ENCODE measurements around the gene ADAMTS14. TPM values are rescaled to one million over a fixed set of nuclear protein-coding genes. Genes with fewer than 3 reads are reported as not detected.
A peak's percentile ranks its signal among the peaks of the same experiment; 100 is the strongest.

ADAMTS14 gene
- polyA plus RNA-seq, 1 donor (not counting 4 experiments of a cell fraction or from before 2014, with no cell fraction given) = 0.09 TPM

DNA sequence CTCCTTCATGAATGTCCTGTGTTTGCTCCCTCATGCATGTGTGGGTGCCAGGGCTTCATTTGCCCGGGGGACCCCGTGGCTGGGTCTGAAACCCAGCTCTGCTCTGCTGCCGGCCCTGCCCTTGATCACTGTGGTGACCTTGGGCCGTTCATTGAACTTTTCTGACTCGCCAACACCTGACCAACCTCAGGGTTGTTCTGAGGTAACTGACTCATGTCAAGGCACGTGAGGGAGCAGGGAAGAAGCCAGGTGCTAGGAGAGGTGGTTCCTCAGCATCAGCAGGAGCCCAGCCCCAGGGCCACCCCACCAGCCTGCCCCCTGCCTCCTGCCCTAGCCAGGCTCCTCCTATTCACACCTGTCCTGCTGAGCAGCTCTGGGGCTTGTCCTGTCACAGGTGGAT, 64.9 kb downstream of the ADAMTS14 start:
- no peaks in the 10 kb centered on the region for H4K20me1 ChIP-seq (ENCODE audit: control insufficient read depth, extremely low read depth, insufficient read depth, low read length)
- H3K36me3 ChIP-seq (ENCODE audit: control insufficient read depth in 2 of 2, extremely low read depth in 1 of 2, insufficient read depth in 2 of 2, low read length in 2 of 2) = no peaks in the 10 kb centered on the region
- H3K4me3 ChIP-seq (ENCODE audit: control insufficient read depth in 2 of 3, extremely low read depth in 1 of 3, insufficient read depth in 2 of 3, low read depth in 1 of 3, low read length in 3 of 3) = no peak overlapping the region
- H3K9me3 ChIP-seq (ENCODE audit: control insufficient read depth, low read depth, low read length) = no peaks in the 10 kb centered on the region
- TF ChIP-seq EZH2 (IDR thresholded peaks at IDR 0.05; ENCODE audit: low read length) = no peak
- TF ChIP-seq, protein P1, sequence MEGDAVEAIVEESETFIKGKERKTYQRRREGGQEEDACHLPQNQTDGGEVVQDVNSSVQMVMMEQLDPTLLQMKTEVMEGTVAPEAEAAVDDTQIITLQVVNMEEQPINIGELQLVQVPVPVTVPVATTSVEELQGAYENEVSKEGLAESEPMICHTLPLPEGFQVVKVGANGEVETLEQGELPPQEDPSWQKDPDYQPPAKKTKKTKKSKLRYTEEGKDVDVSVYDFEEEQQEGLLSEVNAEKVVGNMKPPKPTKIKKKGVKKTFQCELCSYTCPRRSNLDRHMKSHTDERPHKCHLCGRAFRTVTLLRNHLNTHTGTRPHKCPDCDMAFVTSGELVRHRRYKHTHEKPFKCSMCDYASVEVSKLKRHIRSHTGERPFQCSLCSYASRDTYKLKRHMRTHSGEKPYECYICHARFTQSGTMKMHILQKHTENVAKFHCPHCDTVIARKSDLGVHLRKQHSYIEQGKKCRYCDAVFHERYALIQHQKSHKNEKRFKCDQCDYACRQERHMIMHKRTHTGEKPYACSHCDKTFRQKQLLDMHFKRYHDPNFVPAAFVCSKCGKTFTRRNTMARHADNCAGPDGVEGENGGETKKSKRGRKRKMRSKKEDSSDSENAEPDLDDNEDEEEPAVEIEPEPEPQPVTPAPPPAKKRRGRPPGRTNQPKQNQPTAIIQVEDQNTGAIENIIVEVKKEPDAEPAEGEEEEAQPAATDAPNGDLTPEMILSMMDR (optimal IDR thresholded peaks at IDR 0.05 in 1 of 3, IDR thresholded peaks at IDR 0.05 in 1 of 3, conservative IDR thresholded peaks at IDR 0.05 in 1 of 3; ENCODE audit: extremely low read depth in 1 of 3, insufficient read depth in 2 of 3, low read length in 3 of 3) = no peak
- DNase-seq (ENCODE audit: low read depth, low spot score) (no peak), FAIRE-seq (no peak)
- H3K9ac ChIP-seq (ENCODE audit: control insufficient read depth, extremely low read depth, insufficient read depth, low read length) = no peak overlapping the region
- H3K9me1 ChIP-seq (ENCODE audit: control insufficient read depth, extremely low read depth, insufficient read depth, low read length) = no peaks in the 10 kb centered on the region
- dilution Hi-C loops (cut with MboI; ENCODE audit: extremely low pct_ligation_motif_present, low sequenced_read_pairs) = no loop called here
- H2AFZ ChIP-seq (ENCODE audit: control insufficient read depth, low read length) = no peak overlapping the region
- peaks cover 27% of the 10 kb centered on the region for H3K27me3 ChIP-seq (ENCODE audit: control insufficient read depth, extremely low read depth, insufficient read depth, low read length)
- H3K4me2 ChIP-seq (ENCODE audit: control insufficient read depth, extremely low read depth, insufficient read depth, low read depth, low read length) = no peak overlapping the region
- no peak overlapping the region for H3K27ac ChIP-seq (ENCODE audit: control insufficient read depth, insufficient read depth, low read length)
- no peaks in the 10 kb centered on the region for H3K79me2 ChIP-seq (ENCODE audit: control insufficient read depth, insufficient read depth, low read length)
- H3K4me1 ChIP-seq (ENCODE audit: control insufficient read depth, extremely low read depth, insufficient read depth, low read length) = no peaks in the 10 kb centered on the region

- FAIRE-seq = no peak
- H3K4me3 ChIP-seq (ENCODE audit: control insufficient read depth in 2 of 3, extremely low read depth in 1 of 3, insufficient read depth in 2 of 3, low read depth in 1 of 3, low read length in 3 of 3) = no peak overlapping the region
- no peaks in the 10 kb centered on the region for H3K9me1 ChIP-seq (ENCODE audit: control insufficient read depth, extremely low read depth, insufficient read depth, low read length)
- no peaks in the 10 kb centered on the region for H3K4me1 ChIP-seq (ENCODE audit: control insufficient read depth, extremely low read depth, insufficient read depth, low read length)
- dilution Hi-C loops (cut with MboI; ENCODE audit: extremely low pct_ligation_motif_present, low sequenced_read_pairs) = no loop called here
- H3K4me2 ChIP-seq (ENCODE audit: control insufficient read depth, extremely low read depth, insufficient read depth, low read depth, low read length) = no peak overlapping the region
- H3K27me3 ChIP-seq (ENCODE audit: control insufficient read depth, extremely low read depth, insufficient read depth, low read length) = peaks cover 30% of the 10 kb centered on the region
- no peak overlapping the region for H3K27ac ChIP-seq (ENCODE audit: control insufficient read depth, insufficient read depth, low read length)
- no peaks in the 10 kb centered on the region for H3K79me2 ChIP-seq (ENCODE audit: control insufficient read depth, insufficient read depth, low read length)
- no peaks in the 10 kb centered on the region for H4K20me1 ChIP-seq (ENCODE audit: control insufficient read depth, extremely low read depth, insufficient read depth, low read length)
- no peaks in the 10 kb centered on the region for H3K9me3 ChIP-seq (ENCODE audit: control insufficient read depth, low read depth, low read length)
- no peak for DNase-seq (ENCODE audit: low read depth, low spot score)
- H2AFZ ChIP-seq (ENCODE audit: control insufficient read depth, low read length) = no peak overlapping the region
- no peaks in the 10 kb centered on the region for H3K36me3 ChIP-seq (ENCODE audit: control insufficient read depth in 2 of 2, extremely low read depth in 1 of 2, insufficient read depth in 2 of 2, low read length in 2 of 2)
- no peak overlapping the region for H3K9ac ChIP-seq (ENCODE audit: control insufficient read depth, extremely low read depth, insufficient read depth, low read length)
- no peak for TF ChIP-seq EZH2 (IDR thresholded peaks at IDR 0.05; ENCODE audit: low read length)
- TF ChIP-seq, protein P1 (optimal IDR thresholded peaks at IDR 0.05 in 1 of 3, IDR thresholded peaks at IDR 0.05 in 1 of 3, conservative IDR thresholded peaks at IDR 0.05 in 1 of 3; ENCODE audit: extremely low read depth in 1 of 3, insufficient read depth in 2 of 3, low read length in 3 of 3) = peak in 2 of 3 experiments; percentile 23 to 33
Measured at GRCh38 chr10:70738006-70738760, 65.9 kb downstream of the ADAMTS14 start.
